ENCODE measurements around the gene ZSCAN5C.
"Not testable (repeated sequence)": the region's sequence is repeated elsewhere in the genome, so short reads cannot be mapped to it uniquely, and the experiment has no call there.

Gene ZSCAN5C

DNA sequence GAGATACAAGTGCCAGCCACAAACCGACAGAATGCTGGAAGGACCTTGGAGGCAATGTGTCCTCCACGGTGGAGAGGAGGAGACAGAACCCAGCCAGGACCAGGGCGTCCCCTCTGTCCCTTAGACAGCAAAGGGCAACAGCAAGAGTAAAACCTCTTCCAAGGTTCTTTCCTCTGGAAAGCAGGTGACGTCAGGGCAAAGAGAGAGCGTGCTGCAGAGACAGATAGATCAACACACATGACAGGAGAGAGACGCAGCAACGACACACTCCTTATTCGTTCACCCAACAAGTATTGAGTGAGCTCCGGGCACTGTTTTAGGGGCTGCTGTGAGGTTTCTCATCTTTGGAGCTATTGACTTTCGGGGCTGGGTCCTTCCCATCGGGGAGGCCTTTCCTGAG lies 27.5 kb upstream of the ZSCAN5C start:
- no peaks in the 10 kb centered on the region for H3K9me3 ChIP-seq (ENCODE audit: control insufficient read depth, insufficient read depth, low read depth, low read length)
- ChIA-PET CTCF (interaction anchor here (0.6 to 7.7 kb wide), 3 partner anchors 33 to 107 kb away, joined by 3 to 36 read pairs (median 3); no protein-coding TSS in a partner anchor), POLR2A (no interaction called here)
- H3K36me3 ChIP-seq (ENCODE audit: control insufficient read depth in 2 of 2, insufficient read depth in 1 of 2, low read length in 2 of 2): no peaks in the 10 kb centered on the region
- H3K27ac ChIP-seq (ENCODE audit: extremely low read depth, low read depth, low read length): no peak overlapping the region
- H3K4me1 ChIP-seq (ENCODE audit: control insufficient read depth, insufficient read depth, low read length): no peaks in the 10 kb centered on the region
- H3K4me3 ChIP-seq (ENCODE audit: low read depth, low read length): no peak overlapping the region
- no peak for TF ChIP-seq RBAK (tag by site-specific recombination; IDR thresholded peaks at IDR 0.05)
- TF ChIP-seq, protein P1, sequence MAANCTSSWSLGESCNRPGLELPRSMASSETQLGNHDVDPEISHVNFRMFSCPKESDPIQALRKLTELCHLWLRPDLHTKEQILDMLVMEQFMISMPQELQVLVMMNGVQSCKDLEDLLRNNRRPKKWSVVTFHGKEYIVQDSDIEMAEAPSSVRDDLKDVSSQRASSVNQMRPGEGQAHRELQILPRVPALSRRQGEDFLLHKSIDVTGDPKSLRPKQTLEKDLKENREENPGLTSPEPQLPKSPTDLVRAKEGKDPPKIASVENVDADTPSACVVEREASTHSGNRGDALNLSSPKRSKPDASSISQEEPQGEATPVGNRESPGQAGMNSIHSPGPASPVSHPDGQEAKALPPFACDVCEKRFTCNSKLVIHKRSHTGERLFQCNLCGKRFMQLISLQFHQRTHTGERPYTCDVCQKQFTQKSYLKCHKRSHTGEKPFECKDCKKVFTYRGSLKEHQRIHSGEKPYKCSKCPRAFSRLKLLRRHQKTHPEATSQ (tag by site-specific recombination; IDR thresholded peaks at IDR 0.05): no peak
- TF ChIP-seq ZNF555 (tag by site-specific recombination; conservative IDR thresholded peaks at IDR 0.05): no peak
- TF ChIP-seq, protein P2, sequence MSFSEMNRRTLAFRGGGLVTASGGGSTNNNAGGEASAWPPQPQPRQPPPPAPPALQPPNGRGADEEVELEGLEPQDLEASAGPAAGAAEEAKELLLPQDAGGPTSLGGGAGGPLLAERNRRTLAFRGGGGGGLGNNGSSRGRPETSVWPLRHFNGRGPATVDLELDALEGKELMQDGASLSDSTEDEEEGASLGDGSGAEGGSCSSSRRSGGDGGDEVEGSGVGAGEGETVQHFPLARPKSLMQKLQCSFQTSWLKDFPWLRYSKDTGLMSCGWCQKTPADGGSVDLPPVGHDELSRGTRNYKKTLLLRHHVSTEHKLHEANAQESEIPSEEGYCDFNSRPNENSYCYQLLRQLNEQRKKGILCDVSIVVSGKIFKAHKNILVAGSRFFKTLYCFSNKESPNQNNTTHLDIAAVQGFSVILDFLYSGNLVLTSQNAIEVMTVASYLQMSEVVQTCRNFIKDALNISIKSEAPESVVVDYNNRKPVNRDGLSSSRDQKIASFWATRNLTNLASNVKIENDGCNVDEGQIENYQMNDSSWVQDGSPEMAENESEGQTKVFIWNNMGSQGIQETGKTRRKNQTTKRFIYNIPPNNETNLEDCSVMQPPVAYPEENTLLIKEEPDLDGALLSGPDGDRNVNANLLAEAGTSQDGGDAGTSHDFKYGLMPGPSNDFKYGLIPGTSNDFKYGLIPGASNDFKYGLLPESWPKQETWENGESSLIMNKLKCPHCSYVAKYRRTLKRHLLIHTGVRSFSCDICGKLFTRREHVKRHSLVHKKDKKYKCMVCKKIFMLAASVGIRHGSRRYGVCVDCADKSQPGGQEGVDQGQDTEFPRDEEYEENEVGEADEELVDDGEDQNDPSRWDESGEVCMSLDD (tag by site-specific recombination; IDR thresholded peaks at IDR 0.05): no peak
- TF ChIP-seq ZNF747 (tag by site-specific recombination; IDR thresholded peaks at IDR 0.05): no peak
- TF ChIP-seq ZFP37 (tag by site-specific recombination; IDR thresholded peaks at IDR 0.05): no peak
- no peak for TF ChIP-seq GLI2 (tag by site-specific recombination; IDR thresholded peaks at IDR 0.05; ENCODE audit: borderline replicate concordance, low read depth)
- no peak for TF ChIP-seq ZNF292 (tag by site-specific recombination; IDR thresholded peaks at IDR 0.05; ENCODE audit: borderline replicate concordance, low read depth)
- TF ChIP-seq ZNF391 (tag by site-specific recombination; IDR thresholded peaks at IDR 0.05; ENCODE audit: borderline replicate concordance, low read depth): no peak

DNA sequence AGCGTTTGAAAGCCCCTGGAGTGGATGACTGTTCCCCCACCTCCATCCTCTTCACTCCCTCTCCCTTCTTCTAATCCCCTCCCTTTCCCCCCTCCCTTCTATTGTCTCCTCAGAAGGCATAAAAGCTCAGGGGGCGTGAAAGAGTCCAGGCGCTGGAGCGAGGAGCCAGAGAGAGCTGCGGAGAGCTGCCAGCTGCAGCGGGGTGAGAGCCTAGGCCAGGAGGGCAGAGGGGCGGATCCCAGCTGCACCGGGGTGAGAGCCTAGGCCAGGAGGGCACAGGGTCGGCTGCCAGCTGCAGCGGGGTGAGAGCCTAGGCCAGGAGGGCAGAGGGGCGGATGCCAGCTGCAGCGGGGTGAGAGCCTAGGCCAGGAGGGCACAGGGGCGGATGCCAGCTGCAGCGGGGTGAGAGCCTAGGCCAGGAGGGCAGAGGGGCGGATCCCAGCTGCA lies 26.2 kb upstream of the ZSCAN5C start, which contains the start of gene GALP:
TSS of gene GALP (plus strand) at position 148 of the 447 bp plus-strand sequence. CDS start 1,101 bp downstream, outside the sequence.
- not testable (repeated sequence) for H3K4me1 ChIP-seq (ENCODE audit: control insufficient read depth, insufficient read depth, low read length); H3K36me3 ChIP-seq (ENCODE audit: control insufficient read depth in 2 of 2, insufficient read depth in 1 of 2, low read length in 2 of 2); H3K9me3 ChIP-seq (ENCODE audit: control insufficient read depth, insufficient read depth, low read depth, low read length); H3K27ac ChIP-seq (ENCODE audit: extremely low read depth, low read depth, low read length); H3K4me3 ChIP-seq (ENCODE audit: low read depth, low read length)
- CTCF ChIA-PET: interaction anchor here (1.0 to 1.1 kb wide), 2 partner anchors 12 to 70 kb away, joined by 3 read pairs; no protein-coding TSS in a partner anchor
- POLR2A ChIA-PET: interaction anchor here (0.6 kb wide), 1 partner anchor 1916 kb away, joined by 3 read pairs; no protein-coding TSS in a partner anchor

DNA sequence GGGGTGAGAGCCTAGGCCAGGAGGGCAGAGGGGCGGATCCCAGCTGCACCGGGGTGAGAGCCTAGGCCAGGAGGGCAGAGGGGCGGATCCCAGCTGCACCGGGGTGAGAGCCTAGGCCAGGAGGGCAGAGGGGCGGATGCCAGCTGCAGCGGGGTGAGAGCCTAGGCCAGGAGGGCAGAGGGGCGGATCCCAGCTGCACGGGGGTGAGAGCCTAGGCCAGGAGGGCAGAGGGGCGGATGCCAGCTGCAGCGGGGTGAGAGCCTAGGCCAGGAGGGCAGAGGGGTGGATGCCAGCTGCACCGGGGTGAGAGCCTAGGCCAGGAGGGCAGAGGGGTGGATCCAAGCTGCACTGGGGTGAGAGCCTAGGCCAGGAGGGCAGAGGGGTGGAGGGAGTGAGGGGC lies 25.8 kb upstream of the ZSCAN5C start:
- H3K36me3 ChIP-seq (ENCODE audit: control insufficient read depth in 2 of 2, insufficient read depth in 1 of 2, low read length in 2 of 2); H3K9me3 ChIP-seq (ENCODE audit: control insufficient read depth, insufficient read depth, low read depth, low read length); H3K4me1 ChIP-seq (ENCODE audit: control insufficient read depth, insufficient read depth, low read length); H3K27ac ChIP-seq (ENCODE audit: extremely low read depth, low read depth, low read length); CTCF ChIA-PET; H3K4me3 ChIP-seq (ENCODE audit: low read depth, low read length): not testable (repeated sequence)
- POLR2A ChIA-PET: interaction anchor here (0.6 kb wide), 1 partner anchor 1916 kb away, joined by 3 read pairs; no protein-coding TSS in a partner anchor

DNA sequence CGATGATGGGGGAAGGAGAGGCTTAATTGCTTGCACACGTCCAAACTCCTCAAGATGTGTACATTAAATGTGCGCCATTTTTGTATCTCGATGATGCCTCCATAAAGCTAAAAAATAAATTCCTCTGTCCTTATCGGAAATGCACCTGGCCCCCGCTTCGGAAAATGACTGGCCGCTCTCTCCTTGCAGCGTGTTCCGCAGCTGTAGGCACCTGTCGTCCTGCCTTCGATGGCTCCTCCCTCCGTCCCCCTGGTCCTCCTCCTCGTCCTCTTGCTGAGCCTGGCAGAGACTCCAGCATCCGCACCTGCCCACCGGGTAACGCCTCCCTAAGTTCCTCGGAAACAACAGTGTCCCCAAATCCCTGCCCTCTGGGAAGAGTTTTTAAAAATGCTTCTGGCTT lies 25.2 kb upstream of the ZSCAN5C start:
- no peaks in the 10 kb centered on the region for H3K36me3 ChIP-seq (ENCODE audit: control insufficient read depth in 2 of 2, insufficient read depth in 1 of 2, low read length in 2 of 2)
- ChIA-PET CTCF (interaction anchor here (0.9 kb wide), 1 partner anchor 15 kb away, joined by 3 read pairs; no protein-coding TSS in a partner anchor), POLR2A (no interaction called here)
- H3K9me3 ChIP-seq (ENCODE audit: control insufficient read depth, insufficient read depth, low read depth, low read length): no peaks in the 10 kb centered on the region
- H3K27ac ChIP-seq (ENCODE audit: extremely low read depth, low read depth, low read length): no peak overlapping the region
- H3K4me1 ChIP-seq (ENCODE audit: control insufficient read depth, insufficient read depth, low read length): no peaks in the 10 kb centered on the region
- H3K4me3 ChIP-seq (ENCODE audit: low read depth, low read length): no peak overlapping the region
- TF ChIP-seq ZNF223 (tag by site-specific recombination; IDR thresholded peaks at IDR 0.05) (no peak), OSR2 (tag by site-specific recombination; IDR thresholded peaks at IDR 0.05) (no peak), SALL2 (tag by site-specific recombination; IDR thresholded peaks at IDR 0.05; ENCODE audit: borderline replicate concordance) (no peak), ZNF660 (tag by site-specific recombination; IDR thresholded peaks at IDR 0.05) (no peak), KLF7 (tag by site-specific recombination; IDR thresholded peaks at IDR 0.05; ENCODE audit: borderline replicate concordance) (no peak), ZNF248 (tag by site-specific recombination; IDR thresholded peaks at IDR 0.05) (no peak), ZNF16 (tag by site-specific recombination; IDR thresholded peaks at IDR 0.05; ENCODE audit: low read depth) (no peak), SETDB1 (IDR thresholded peaks at IDR 0.05; ENCODE audit: insufficient read length, low read length) (no peak)
- TF ChIP-seq, protein P3, sequence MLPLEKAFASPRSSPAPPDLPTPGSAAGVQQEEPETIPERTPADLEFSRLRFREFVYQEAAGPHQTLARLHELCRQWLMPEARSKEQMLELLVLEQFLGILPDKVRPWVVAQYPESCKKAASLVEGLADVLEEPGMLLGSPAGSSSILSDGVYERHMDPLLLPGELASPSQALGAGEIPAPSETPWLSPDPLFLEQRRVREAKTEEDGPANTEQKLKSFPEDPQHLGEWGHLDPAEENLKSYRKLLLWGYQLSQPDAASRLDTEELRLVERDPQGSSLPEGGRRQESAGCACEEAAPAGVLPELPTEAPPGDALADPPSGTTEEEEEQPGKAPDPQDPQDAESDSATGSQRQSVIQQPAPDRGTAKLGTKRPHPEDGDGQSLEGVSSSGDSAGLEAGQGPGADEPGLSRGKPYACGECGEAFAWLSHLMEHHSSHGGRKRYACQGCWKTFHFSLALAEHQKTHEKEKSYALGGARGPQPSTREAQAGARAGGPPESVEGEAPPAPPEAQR (tag by site-specific recombination; IDR thresholded peaks at IDR 0.05): no peak
- TF ChIP-seq, protein P4, sequence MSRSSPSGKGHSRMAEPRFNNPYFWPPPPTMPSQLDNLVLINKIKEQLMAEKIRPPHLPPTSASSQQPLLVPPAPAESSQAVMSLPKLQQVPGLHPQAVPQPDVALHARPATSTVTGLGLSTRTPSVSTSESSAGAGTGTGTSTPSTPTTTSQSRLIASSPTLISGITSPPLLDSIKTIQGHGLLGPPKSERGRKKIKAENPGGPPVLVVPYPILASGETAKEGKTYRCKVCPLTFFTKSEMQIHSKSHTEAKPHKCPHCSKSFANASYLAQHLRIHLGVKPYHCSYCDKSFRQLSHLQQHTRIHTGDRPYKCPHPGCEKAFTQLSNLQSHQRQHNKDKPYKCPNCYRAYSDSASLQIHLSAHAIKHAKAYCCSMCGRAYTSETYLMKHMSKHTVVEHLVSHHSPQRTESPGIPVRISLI (tag by site-specific recombination; IDR thresholded peaks at IDR 0.05): no peak
